HCT116 (cell line): ENCODE results near the gene ZNF169.

Experiments used
- CEBPB ChIP-seq: IDR thresholded peaks from 2 replicates; pipeline ENCODE4 v1.6.1; 2012; ENCODE audit warnings: low read depth
- EZH2 ChIP-seq: fragments of 200-600 bp; sonication (generic); IDR thresholded peaks from 2 replicates; pipeline ENCODE4 v1.6.1; 2017; ENCODE audit warnings: antibody characterized with exemption, mixed run types
- EZH2phosphoT487 ChIP-seq: fragments of 200-600 bp; IDR thresholded peaks from 2 replicates; pipeline ENCODE4 v1.6.1; 2018; ENCODE audit warnings: antibody characterized with exemption, borderline replicate concordance
- POLR2A ChIP-seq: IDR thresholded peaks from 2 replicates; pipeline ENCODE4 v1.7.0; 2011; ENCODE audit warnings: borderline replicate concordance; ENCODE audit not compliant: insufficient read depth, insufficient read length; ENCODE audit errors: extremely low read depth
- POLR2AphosphoS5 ChIP-seq: IDR thresholded peaks from 2 replicates; pipeline ENCODE4 v1.6.1; 2011; ENCODE audit warnings: mild to moderate bottlenecking, low read depth, low read length, moderate library complexity
- RAD21 ChIP-seq: IDR thresholded peaks from 2 replicates; pipeline ENCODE4 v1.6.1; 2012; ENCODE audit warnings: low read depth, mild to moderate bottlenecking
- SP1 ChIP-seq: IDR thresholded peaks from 2 replicates; pipeline ENCODE4 v1.6.1; 2012; ENCODE audit warnings: low read depth
- ZFX ChIP-seq: fragments of 450-650 bp; IDR thresholded peaks from 2 replicates; pipeline ENCODE4 v1.6.1; 2017
- TF ChIP-seq, protein P1 (sequence below), 3 experiments: fragments of 200-600 bp in 1 of 3; sonication (generic) in 1 of 3; IDR thresholded peaks in 2 of 3; conservative IDR thresholded peaks in 1 of 3; 2 replicates each; pipeline ENCODE4 v1.5.1; 2012 to 2017; ENCODE audit warnings: low read depth in 2 of 3, low read length in 2 of 3, antibody characterized with exemption in 1 of 3, borderline replicate concordance in 1 of 3, control low read depth in 1 of 3, mild to moderate bottlenecking in 1 of 3, mixed read lengths in 1 of 3, mixed run types in 1 of 3, moderate library complexity in 1 of 3; ENCODE audit not compliant: insufficient read depth in 1 of 3

DNA sequence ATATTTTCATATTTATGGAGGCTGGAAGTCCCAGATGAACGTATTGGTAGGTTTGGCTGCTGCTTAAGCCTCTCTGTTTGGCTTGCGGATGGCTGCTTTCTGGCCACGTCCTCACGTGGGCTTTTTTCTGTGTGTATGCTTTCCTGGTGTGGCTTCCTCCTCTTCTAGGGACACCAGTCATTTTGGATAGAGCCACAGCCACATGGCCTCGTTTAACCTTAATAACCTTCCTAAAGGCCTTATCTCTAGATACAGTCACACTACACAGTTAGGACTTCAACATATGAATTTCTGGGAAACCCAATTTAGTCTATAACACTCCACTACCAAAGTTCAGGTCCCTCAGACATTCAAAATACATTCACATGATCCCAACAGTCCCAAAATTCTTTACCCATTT lies 42.5 kb downstream of the ZNF169 start:
- TF ChIP-seq, protein P1, sequence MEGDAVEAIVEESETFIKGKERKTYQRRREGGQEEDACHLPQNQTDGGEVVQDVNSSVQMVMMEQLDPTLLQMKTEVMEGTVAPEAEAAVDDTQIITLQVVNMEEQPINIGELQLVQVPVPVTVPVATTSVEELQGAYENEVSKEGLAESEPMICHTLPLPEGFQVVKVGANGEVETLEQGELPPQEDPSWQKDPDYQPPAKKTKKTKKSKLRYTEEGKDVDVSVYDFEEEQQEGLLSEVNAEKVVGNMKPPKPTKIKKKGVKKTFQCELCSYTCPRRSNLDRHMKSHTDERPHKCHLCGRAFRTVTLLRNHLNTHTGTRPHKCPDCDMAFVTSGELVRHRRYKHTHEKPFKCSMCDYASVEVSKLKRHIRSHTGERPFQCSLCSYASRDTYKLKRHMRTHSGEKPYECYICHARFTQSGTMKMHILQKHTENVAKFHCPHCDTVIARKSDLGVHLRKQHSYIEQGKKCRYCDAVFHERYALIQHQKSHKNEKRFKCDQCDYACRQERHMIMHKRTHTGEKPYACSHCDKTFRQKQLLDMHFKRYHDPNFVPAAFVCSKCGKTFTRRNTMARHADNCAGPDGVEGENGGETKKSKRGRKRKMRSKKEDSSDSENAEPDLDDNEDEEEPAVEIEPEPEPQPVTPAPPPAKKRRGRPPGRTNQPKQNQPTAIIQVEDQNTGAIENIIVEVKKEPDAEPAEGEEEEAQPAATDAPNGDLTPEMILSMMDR (IDR thresholded peaks at IDR 0.05 in 2 of 3, conservative IDR thresholded peaks at IDR 0.05 in 1 of 3; ENCODE audit: borderline replicate concordance in 1 of 3, insufficient read depth in 1 of 3, low read depth in 2 of 3, low read length in 2 of 3), result no peak
- TF ChIP-seq EZH2phosphoT487 (no peak), POLR2AphosphoS5 (no peak), EZH2 (no peak), POLR2A (no peak), RAD21 (no peak), CEBPB (no peak), SP1 (no peak), ZFX (no peak)
